SKM-1 (cell line): ENCODE data around the gene SURF1.
A peak's percentile ranks its signal among the peaks of the same experiment; 100 is the strongest.

Experiments
- DNase-seq: peaks from one replicate; lab custom pipeline; 2025; ENCODE audit not compliant: unreplicated experiment; lab: John Stamatoyannopoulos, UW

Gene SURF1

GRCh38 chr9:133366435-133366834 is 10.1 kb upstream of the SURF1 start:
- no peak for DNase-seq

GRCh38 chr9:133362359-133363044 is 6.2 kb upstream of the SURF1 start:
- no peak for DNase-seq

GRCh38 chr9:133361507-133362092 is 5.3 kb upstream of the SURF1 start:
- DNase-seq = no peak

GRCh38 chr9:133360400-133361393 is 4.4 kb upstream of the SURF1 start:
- DNase-seq = no peak

- DNase-seq = no peak
These were observed 3.3 kb upstream of the SURF1 start for GRCh38 chr9:133359399-133360175.

GRCh38 chr9:133357656-133358055 is 1.4 kb upstream of the SURF1 start:
- no peak for DNase-seq

- DNase-seq = no peak
These were observed 368 bp downstream of the SURF1 start for GRCh38 chr9:133355881-133356357.

GRCh38 chr9:133354766-133355165 is 1.5 kb downstream of the SURF1 start:
- DNase-seq = no peak

GRCh38 chr9:133353548-133353947 is 2.7 kb downstream of the SURF1 start:
- DNase-seq = no peak

GRCh38 chr9:133352635-133353340 is 3.5 kb downstream of the SURF1 start:
- DNase-seq = no peak

- peak; percentile 74 for DNase-seq
These were observed 4.2 kb downstream of the SURF1 start for GRCh38 chr9:133351908-133352634.

- DNase-seq = no peak
These were observed 4.8 kb downstream of the SURF1 start for GRCh38 chr9:133351526-133351907.

- DNase-seq = no peak
These were observed 6.2 kb downstream of the SURF1 start for GRCh38 chr9:133349965-133350616.

- DNase-seq = no peak
These were observed 7.3 kb downstream of the SURF1 start for GRCh38 chr9:133348718-133349573.

- peak; percentile 93 for DNase-seq
These were observed 8.1 kb downstream of the SURF1 start, which contains the start of the genes MED22 and RPL7A for GRCh38 chr9:133347985-133348717. TSS of gene MED22 (minus strand) at chr9:133348131. CDS start at chr9:133346662, 1,469 bp downstream. TSS of gene RPL7A (plus strand) at chr9:133348218. CDS start at chr9:133348244, 26 bp downstream.

GRCh38 chr9:133347515-133347984 is 8.7 kb downstream of the SURF1 start:
- DNase-seq = no peak
